ENCODE results near the gene HIRA. TPM values are rescaled to one million over a fixed set of nuclear protein-coding genes. Genes with fewer than 3 reads are reported as not detected.

Gene HIRA
- total RNA-seq, 4 donors from 2014 or later, result 18.3 to 29.3 (median 20.3) TPM

DNA sequence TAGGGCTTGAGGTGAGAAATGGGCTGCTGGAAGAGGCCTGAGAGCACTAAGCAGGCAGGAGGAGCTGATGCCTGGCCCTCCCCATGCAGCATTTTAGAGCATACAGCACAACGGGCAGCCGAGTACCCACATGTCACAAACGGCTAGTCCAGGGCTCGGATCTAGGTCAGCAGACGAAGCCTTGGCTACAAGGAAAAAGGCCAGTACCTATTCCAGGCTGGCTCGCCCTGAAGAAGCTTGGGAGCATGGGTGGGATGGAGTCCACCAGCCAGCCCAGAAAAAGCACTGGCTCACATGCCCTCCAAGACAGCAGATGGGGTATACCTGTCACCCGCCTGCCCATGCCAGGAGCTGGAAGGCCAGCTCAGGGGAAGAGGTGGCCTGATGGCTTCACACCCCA is 37.9 kb upstream of the HIRA start:
- intact Hi-C loops (cut with DNase I; ENCODE audit: low total_unique reads) (no loop called here), in situ Hi-C loops (cut with MboI; ENCODE audit: low pct_ligation_motif_present in 1 of 4, low pct_unique_long_range_greater_than_20kb in 1 of 4, low sequenced_read_pairs in 3 of 4) (loop anchor here in 1 of 4 donors (10.0 kb wide), 1 partner anchor 65 kb away; no protein-coding TSS in a partner anchor)
- no peak for DNase-seq
- Histone ChIP-seq H3K36me3 (peaks cover 0 to 67% (median 32%) of the 10 kb centered on the region in 4 donors), H3K27me3 (no peaks in the 10 kb centered on the region), H3K27ac (no peak overlapping the region), H3K4me3 (no peak overlapping the region), H3K4me1 (no peaks in the 10 kb centered on the region), H3K9me3 (no peaks in the 10 kb centered on the region)
- WGBS, 2 donors (ENCODE audit: low coverage in 1 of 2), result 94% methylated on average over 7 of the region's 7 CpGs; no CpG with 5 or more reads in 1 of the 2 donors
- TF ChIP-seq, protein P1, sequence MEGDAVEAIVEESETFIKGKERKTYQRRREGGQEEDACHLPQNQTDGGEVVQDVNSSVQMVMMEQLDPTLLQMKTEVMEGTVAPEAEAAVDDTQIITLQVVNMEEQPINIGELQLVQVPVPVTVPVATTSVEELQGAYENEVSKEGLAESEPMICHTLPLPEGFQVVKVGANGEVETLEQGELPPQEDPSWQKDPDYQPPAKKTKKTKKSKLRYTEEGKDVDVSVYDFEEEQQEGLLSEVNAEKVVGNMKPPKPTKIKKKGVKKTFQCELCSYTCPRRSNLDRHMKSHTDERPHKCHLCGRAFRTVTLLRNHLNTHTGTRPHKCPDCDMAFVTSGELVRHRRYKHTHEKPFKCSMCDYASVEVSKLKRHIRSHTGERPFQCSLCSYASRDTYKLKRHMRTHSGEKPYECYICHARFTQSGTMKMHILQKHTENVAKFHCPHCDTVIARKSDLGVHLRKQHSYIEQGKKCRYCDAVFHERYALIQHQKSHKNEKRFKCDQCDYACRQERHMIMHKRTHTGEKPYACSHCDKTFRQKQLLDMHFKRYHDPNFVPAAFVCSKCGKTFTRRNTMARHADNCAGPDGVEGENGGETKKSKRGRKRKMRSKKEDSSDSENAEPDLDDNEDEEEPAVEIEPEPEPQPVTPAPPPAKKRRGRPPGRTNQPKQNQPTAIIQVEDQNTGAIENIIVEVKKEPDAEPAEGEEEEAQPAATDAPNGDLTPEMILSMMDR (IDR thresholded peaks at IDR 0.05), result no peak
- TF ChIP-seq POLR2A (IDR thresholded peaks at IDR 0.05) (no peak), POLR2AphosphoS5 (IDR thresholded peaks at IDR 0.05) (no peak), EP300 (IDR thresholded peaks at IDR 0.05; ENCODE audit: low read depth) (no peak)

- no peaks in the 10 kb centered on the region for H3K27me3 ChIP-seq
- intact Hi-C loops (cut with DNase I; ENCODE audit: low total_unique reads), result no loop called here
- TF ChIP-seq POLR2A (IDR thresholded peaks at IDR 0.05), result no peak
- TF ChIP-seq POLR2AphosphoS5 (IDR thresholded peaks at IDR 0.05), result no peak
- TF ChIP-seq EP300 (IDR thresholded peaks at IDR 0.05; ENCODE audit: low read depth), result no peak
- TF ChIP-seq, protein P1 (IDR thresholded peaks at IDR 0.05), result no peak
- H3K4me3 ChIP-seq, result no peak overlapping the region
- H3K4me1 ChIP-seq, result no peaks in the 10 kb centered on the region
- peaks cover 0 to 77% (median 34%) of the 10 kb centered on the region in 4 donors for H3K36me3 ChIP-seq
- no peak for DNase-seq
- no peaks in the 10 kb centered on the region for H3K9me3 ChIP-seq
- 80 to 92% methylated on average over 1 to 6 of the region's 6 CpGs for WGBS, 2 donors (ENCODE audit: low coverage in 1 of 2)
- no peak overlapping the region for H3K27ac ChIP-seq
- in situ Hi-C loops (cut with MboI; ENCODE audit: low pct_ligation_motif_present in 1 of 4, low pct_unique_long_range_greater_than_20kb in 1 of 4, low sequenced_read_pairs in 3 of 4), result loop anchor here in 1 of 4 donors (10.0 kb wide), 1 partner anchor 63 kb away; no protein-coding TSS in a partner anchor
Measured at GRCh38 chr22:19467912-19468311, 36.4 kb upstream of the HIRA start.

- Histone ChIP-seq H3K4me1 (no peaks in the 10 kb centered on the region), H3K27me3 (no peaks in the 10 kb centered on the region), H3K9me3 (no peaks in the 10 kb centered on the region), H3K4me3 (no peak overlapping the region), H3K36me3 (peaks cover 0 to 82% (median 34%) of the 10 kb centered on the region in 4 donors), H3K27ac (no peak overlapping the region)
- in situ Hi-C loops (cut with MboI; ENCODE audit: low pct_ligation_motif_present in 1 of 4, low pct_unique_long_range_greater_than_20kb in 1 of 4, low sequenced_read_pairs in 3 of 4) (loop anchor here in 1 of 4 donors (10.0 kb wide), 1 partner anchor 62 kb away; no protein-coding TSS in a partner anchor), intact Hi-C loops (cut with DNase I; ENCODE audit: low total_unique reads) (no loop called here)
- TF ChIP-seq POLR2AphosphoS5 (IDR thresholded peaks at IDR 0.05) (no peak), POLR2A (IDR thresholded peaks at IDR 0.05) (no peak), EP300 (IDR thresholded peaks at IDR 0.05; ENCODE audit: low read depth) (no peak)
- TF ChIP-seq, protein P1 (IDR thresholded peaks at IDR 0.05), result no peak
- 91 to 100% methylated on average over 7 to 9 of the region's 9 CpGs for WGBS, 2 donors (ENCODE audit: low coverage in 1 of 2)
- DNase-seq, result no peak
Measured at GRCh38 chr22:19466848-19467752, 35.6 kb upstream of the HIRA start.

DNA sequence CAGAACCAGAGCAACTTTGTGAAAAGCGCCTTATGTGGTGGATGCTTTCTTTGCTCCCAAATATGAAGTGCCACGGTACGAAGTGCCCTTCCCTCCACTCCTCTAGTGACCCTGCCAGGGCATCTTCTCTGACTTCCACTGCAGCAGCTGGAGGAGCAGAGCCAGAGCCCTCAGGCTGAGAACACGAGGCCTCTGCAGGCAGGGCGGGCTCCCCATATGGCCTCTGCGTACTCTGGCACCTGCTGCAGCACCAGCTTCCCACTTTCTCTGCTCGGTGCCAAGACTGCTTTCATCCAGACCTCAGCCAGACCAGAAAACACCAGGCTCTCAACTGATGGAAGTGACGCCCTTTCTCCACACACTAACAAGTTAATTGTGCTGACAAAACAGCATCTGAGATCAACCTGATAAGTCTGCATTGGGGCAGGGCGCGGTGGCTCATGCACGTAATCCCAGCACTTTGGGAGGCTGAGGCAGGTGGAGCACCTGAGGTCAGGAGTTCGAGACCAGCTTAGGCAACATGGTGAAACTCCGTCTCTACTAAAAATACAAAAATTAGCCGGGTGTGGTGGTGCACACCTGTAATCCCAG is 34.7 kb upstream of the HIRA start:
- Histone ChIP-seq H3K4me3 (no peak overlapping the region), H3K27me3 (no peaks in the 10 kb centered on the region), H3K4me1 (no peaks in the 10 kb centered on the region), H3K9me3 (no peaks in the 10 kb centered on the region), H3K36me3 (peaks cover 0 to 82% (median 31%) of the 10 kb centered on the region in 4 donors), H3K27ac (no peak overlapping the region)
- in situ Hi-C loops (cut with MboI; ENCODE audit: low pct_ligation_motif_present in 1 of 4, low pct_unique_long_range_greater_than_20kb in 1 of 4, low sequenced_read_pairs in 3 of 4) (loop anchor here in 1 of 4 donors (10.0 kb wide), 1 partner anchor 61 kb away; no protein-coding TSS in a partner anchor), intact Hi-C loops (cut with DNase I; ENCODE audit: low total_unique reads) (no loop called here)
- TF ChIP-seq POLR2A (IDR thresholded peaks at IDR 0.05), result no peak
- TF ChIP-seq POLR2AphosphoS5 (IDR thresholded peaks at IDR 0.05), result no peak
- TF ChIP-seq, protein P1 (IDR thresholded peaks at IDR 0.05), result no peak
- no peak for TF ChIP-seq EP300 (IDR thresholded peaks at IDR 0.05; ENCODE audit: low read depth)
- DNase-seq, result no peak
- WGBS, 2 donors (ENCODE audit: low coverage in 1 of 2), result 97% methylated on average over 14 of the region's 14 CpGs; no CpG with 5 or more reads in 1 of the 2 donors

All from transverse colon (tissue), 4 donors.